ENCODE measurements around the gene CD82.
"Not testable (repeated sequence)": the region's sequence is repeated elsewhere in the genome, so short reads cannot be mapped to it uniquely, and the experiment has no call there.

CD82 gene

DNA sequence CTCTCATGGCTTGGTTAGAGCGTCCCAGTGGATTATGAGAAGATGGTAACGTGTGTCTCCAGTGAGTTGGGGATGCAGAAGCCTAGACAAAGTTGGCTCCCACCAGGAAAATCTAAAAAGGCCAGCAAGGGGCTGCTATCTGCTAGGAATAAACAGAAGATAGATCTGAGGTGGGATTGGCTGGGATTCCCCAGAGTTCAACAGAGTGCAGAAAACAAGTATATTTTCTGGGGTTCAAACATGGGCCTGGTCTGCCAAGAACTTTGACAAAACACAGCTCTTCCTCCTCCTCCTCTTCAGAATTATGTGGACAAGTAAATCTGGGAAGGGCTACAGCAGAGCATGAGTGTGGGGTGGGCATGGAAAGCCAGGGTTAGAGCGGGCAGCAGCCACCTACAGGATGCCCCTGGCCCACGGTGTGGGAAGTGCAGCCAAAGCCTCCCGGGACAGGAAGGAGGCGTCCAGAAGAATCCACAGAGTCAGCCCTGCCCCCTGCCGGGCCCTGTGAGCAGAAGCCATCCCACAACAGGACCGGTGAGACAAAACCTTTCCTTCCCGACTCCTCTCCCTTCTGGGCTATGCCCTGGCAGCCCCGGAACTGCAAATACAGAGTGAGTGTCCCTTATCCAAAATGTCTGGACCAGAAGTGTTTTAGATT is 67.1 kb downstream of the CD82 start:
- DNase-seq (ENCODE audit: low read depth): no peak

DNA sequence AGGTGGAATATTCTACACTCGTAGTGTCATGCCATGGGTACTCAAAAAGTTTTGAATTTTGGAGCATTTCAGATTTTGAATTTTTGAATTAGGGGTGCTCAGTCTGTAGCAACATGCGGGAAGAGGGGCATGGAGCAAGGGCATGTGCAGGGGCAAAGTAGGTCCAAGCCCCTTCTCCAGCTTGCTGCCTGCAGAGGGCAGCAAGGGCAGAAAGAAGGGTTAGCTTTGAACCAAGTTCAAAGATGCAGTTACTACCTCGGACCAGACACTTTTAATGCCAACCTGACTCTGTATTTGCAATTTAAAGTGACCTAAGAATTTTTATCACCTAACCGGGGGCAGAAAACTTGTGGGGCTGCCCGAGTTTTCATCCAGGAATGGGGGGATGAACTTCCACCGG is 68.2 kb downstream of the CD82 start:
- no peak for DNase-seq (ENCODE audit: low read depth)

DNA sequence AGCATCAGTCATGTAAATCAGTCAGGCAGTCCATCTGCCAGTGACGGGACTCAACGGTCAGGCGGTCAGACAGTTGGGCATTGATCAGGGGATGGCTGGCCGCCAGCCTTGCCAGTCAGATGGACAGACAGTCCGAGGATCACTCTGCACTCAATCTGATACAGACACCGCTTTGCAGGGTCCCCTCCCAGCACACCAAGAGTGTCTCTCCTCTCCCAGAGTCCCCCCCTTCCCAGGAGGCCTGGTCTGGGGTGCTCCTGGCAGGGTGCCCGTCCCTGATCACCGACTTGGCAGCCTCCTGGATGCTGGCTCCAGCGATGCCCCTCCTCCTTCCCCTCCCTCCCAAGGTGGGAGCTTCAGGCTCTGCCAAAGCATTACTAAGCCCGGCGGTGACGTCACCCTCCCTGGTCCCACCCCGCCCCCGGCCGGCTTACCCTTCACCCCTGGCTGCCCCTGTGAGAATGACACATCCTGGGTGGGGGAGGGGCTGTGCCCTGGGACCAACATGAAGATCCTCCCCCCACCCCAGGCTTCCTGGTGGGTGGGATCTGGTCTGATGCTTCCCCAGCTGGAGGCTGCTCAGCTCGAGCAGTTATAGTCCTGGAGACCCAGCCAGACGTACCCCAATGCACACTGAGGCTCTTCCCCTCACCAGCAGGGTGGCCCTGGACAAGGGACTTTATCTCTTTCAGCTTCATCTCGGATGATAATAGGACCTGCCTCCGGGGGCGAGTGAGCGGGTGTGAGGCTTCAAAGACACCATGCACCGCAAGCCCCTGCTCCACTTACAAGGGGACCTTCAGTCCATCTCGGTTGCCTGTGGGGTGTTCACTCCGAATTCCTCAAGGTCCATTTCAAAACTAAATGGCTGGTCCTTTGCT is 69.2 kb downstream of the CD82 start:
- no peak for DNase-seq (ENCODE audit: low read depth)

DNA sequence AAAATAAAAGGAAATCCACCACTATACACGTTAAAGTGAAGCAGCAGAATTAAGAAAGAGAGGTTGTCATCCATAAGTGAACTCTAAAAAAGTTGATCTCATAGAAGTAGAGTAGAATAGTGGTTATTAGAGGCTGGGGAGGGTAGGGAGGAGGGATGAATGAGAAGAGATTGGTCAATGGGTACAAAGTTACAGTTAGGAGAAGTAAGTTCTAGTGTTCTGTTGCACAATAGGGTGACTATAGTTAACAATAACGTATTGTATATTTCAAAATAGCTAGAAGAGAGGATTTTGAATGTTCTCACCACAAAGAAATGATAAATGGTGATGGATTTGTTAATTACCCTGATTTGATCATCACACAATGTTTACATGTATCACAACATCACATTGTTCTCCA is 72.0 kb downstream of the CD82 start:
- no peak for DNase-seq (ENCODE audit: low read depth)

DNA sequence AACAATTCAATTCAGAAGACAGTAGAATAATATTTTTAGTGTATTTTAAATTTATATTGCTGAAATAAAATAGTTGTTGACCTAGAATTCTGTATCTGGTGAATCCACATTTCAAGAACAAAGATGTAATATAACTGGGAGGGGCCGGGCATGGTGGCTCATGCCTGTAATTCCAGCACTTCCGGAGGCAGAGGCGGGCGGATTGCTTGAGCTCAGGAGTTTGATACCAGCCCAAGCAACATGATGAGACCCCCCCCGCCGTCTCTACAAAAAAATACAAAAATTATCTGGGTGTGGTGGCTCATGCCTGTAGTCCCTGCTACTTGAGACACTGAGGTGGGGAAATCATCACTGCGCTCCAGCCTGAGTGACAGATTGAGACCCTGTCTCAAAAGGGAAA is 72.6 kb downstream of the CD82 start:
- no peak for DNase-seq (ENCODE audit: low read depth)

DNA sequence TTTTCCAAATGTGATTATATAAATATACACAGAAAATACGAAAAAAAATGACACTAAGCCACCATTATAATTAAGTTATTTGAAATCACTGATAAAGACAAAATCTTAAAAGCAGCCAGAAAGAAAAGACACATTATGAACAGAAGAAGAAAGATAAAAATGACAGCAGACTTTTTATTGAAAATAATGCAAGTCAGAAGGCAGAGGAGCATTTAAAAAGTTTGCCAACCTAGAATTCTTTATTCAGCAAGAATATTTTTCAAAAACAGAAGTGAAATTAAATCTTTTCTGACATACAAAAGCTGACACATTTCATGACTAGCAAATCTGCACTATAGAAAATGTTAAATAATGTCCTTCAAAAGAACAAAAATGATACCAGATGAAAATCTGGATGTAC is 77.8 kb downstream of the CD82 start:
- no peak for DNase-seq (ENCODE audit: low read depth)

DNA sequence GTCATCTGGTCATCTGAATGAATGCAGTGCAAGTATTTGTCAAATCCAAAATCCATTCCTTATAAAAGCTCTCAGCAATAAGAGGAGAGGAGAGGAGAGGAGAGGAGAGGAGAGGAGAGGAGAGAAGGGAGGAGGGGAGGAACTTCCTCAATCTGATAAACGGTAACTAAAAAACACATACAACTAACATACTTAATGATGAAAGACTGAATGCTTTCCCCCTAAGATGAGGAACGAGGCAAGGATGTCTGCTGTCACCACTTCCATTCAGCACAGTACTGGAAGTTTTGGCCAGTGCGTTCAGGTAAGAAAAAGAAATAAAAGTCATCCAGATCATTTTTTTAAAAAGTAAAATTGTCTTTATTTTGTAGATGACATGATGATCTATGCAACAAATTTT is 80.4 kb downstream of the CD82 start:
- no peak for DNase-seq (ENCODE audit: low read depth)

DNA sequence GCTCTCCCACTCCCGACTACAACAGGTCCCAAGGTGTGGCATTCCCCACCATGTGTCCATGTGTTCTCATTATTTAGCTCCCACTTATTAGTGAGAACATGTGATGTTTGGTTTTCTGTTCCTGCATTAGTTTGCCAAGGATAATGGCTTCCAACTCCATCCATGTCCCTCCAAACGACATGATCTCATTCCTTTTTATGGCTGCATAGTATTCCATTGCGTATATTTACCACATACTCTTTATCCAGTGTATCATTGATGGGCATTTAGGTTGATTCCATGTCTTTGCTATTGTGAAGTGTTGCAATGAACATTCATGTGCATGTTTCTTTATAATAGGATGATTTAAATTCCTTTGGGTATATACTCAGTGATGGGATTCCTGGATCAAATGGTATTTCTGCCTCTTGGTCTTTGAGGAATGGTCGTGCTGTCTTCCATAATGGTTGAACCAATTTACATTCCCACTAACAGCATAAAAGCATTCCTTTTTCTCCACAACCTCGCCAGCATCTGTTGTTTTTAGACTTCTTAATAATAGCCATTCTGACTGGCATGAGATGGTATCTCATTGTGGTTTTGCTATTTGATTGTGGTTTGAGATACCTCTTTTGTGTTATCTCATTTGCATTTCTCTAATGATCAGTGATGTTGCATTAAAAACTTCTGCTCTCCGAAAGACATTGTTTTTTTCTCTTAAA is 81.9 kb downstream of the CD82 start:
- DNase-seq (ENCODE audit: low read depth): not testable (repeated sequence)

DNA sequence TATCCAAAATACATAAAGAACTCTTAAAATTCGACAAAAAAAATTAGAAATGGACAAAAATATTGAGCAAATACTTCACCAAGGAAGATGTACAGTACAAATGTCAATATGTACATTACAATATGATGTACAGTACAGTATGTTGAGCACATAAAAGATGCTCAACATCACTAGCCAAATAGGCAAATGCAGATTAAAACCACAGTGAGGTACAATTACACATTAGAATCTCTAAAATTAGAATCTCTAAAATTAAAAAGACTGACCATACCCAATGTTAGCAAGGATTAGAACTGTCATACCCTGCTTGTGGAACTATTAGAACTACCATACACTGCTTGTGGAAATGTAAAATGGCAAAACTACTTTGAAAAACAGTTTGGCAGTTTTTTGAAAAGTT is 82.6 kb downstream of the CD82 start:
- DNase-seq (ENCODE audit: low read depth): no peak

DNA sequence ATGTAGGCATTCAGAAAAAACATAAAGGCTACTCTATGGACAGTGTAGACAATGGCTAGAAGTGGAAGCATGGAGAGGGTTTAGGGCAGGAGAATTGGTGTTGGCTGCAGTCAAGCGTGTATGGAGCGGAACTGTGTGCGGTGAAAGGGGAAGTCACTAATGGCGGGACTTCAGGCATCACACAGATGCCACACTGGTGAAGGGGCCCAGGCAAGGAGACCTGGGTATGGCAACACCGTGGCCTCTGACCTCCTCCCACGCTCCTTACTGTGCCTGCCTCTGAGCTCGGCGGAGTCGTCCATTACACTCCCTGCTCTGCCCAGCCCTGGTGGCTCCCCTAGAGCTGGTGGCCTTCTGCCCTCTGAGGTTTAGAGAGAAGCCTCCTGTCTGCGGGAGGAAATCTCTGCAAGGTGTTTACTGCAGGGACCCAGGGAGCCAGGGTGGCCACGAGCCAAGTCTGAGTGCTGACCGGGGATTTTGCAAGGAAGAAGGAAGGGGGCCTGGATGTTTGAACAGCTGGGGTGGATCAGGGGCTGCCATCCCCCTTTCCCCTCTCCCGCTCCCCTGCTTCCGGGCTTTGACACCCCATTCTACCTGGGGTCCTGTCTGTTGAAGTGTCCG is 86.2 kb downstream of the CD82 start:
- DNase-seq (ENCODE audit: low read depth): no peak

DNA sequence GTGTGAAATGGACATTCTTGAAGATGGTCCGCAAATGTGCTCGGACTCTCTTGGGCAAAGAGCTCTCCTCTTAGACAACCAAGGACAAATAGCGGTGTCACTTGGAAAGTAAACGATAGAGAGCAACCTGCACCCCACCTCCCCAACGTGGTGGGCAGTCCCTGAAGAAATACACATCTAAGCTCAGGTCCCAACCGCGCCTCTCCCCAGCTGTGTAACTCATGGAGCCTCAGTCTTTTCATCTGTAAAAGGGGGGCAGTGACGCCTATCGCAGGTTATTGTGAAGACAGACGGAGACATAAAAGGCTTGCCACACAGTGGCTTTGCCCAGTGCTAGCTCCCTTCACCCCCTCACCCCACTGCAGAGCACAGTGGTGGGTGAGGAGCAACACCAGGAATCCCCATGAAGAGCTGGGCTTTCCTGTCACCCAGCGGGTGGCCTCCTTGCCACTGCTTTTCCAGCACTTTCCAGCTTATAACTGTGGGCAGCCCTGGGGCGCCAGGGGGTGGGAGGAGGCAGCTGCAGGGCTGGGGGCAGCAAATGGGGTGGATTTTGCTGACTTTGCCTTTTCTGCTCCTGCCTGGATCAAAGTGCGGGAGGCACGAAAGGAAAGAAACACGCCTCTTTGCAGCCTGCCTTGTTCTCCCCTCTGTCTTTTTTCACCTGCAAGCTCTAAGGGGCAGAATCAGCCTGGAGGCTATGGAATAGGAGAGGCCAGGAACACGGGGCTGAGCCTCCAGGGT is 87.6 kb downstream of the CD82 start:
- DNase-seq (ENCODE audit: low read depth): no peak

DNA sequence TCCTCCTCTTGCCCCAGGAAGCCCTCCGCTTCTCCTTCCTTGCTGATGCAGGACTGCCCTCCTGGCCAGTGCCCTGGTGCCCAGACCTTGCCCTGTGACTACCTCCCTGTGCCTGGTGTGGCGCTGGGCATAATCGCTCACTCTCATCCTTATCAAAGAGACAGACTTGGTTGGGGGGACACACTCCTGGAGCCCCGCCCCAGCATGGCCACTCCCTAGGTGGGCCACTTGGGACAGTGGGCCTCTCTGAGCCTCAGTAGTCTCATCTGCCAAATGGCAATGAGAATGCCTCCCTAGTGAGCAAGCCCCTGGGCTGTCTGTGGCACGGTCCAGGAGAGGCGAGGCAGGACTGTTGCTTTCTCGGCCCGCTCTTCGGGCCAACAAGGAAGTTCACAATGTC is 88.6 kb downstream of the CD82 start:
- no peak for DNase-seq (ENCODE audit: low read depth)

DNA sequence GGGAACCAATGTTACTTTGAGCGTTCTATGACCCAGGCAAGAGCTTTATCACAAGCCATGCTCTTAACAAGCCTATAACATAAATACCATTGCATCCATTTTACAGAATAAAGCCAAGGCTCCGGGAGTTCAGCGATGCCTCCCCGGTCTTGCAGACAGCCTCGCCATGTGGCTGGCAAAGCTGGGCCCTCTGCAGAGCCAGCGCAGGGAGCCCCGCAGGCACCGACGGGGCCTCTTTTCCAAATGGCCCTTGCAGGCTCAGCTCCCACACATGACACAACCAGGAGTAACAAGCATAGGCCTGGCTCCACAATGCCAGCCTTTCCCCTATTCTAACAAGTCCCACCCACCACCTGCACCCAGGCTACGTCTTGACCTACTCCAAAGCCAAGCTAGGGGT is 89.1 kb downstream of the CD82 start:
- no peak for DNase-seq (ENCODE audit: low read depth)

DNA sequence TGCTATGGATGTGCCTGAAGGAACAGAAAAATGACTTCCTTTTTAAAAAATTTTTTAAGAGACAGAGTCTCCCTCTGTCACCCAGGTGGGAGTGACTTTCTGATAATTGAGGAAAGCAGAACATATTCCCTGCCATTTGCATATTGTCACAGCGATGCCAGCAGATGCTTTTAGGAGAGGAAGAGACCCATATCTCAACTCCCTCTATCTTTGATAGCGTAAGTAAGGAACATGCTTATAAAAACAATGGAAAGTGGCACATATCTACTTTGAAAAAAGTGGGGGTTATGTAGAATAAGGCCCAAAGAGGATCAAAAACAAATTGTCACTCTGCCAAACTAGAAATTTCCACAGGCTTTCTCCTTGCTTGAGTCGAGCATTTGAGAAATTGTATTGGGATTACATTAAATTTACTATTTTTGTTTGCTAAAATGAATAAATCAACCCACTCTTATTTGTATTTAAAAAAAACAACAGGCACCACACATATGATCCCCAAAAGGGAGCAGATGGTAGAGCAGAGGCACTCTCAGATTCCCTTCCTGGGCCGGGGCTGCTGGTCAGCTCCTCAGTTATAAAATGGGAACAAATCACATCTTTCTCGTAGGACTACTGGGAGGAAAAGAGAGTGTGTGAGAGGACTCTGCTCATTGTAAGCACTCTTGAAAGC is 92.5 kb downstream of the CD82 start:
- no peak for DNase-seq (ENCODE audit: low read depth)

DNA sequence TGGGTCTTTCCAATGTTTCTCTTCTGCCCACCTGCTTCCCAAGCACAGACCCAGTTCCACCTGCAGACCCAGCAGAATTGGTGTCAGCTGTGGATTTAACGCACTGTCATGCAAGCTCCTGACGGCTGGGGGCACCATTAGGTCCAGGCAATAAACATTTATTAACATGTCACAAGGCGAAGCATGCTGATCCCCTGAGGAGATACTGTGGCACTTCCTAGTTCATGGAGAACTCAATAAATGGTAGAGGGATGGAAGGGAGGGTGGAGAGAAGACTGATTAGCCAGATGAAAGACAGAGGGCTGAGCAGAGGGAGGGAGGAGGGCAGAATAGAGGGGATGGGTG is 93.0 kb downstream of the CD82 start:
- DNase-seq (ENCODE audit: low read depth): no peak

DNA sequence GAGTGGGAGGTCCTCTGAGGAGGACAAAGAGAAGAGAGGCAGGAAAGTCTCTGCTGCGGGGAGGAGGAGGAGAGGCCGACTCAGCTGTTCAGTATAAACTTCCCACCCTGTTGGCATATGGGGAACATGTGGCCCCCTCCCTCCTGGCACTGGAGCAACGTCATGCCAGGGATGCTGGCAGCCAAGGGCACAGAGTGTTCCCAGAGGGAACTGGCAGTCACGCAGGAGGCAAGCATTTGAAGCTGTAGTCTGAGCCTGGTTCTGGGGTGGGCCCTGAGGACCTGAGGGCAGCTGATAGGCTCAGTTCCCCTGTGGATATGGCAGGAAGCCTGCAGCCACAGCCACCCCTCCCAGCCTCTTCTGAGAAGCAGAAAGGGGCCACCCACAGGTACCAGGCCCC is 94.2 kb downstream of the CD82 start:
- DNase-seq (ENCODE audit: low read depth): no peak

DNA sequence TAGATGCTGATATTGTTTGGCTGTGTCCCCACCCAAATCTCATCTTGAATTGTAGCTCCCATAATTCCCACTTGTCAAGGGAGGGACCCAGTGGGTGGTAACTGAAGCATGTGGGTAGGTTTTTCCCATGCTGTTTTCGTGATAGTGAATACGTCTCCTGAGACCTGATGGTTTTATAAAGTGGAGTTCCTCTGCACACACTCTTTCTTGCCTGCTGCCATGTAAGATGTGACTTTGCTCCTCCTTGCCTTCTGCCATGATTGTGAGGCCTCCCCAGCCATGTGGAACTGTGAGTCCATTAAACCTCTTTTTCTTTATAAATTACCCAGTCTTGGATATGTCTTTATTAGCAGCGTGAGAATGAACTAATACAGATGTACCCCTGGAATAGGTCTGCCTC is 95.1 kb downstream of the CD82 start:
- not testable (repeated sequence) for DNase-seq (ENCODE audit: low read depth)

DNA sequence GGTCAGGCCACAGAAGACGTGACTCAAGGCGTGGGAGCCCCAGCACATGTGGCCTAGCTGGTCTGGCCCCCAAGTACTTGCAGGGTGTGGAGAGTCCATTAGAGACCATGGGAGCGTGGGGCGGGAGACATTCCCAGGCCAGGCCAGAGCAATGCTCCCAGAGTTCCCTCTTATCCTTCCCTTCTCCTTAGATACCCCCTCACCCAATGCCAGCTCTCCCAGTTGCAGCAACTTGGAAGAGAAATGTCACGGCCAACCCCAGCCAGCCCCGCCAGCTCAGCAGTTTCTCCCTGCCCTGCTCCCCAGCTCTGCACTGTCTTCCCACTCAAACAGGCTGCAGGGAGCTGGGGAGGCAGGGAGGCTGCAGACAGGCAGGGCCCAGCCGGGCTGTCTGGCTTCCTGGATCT is 95.9 kb downstream of the CD82 start:
- no peak for DNase-seq (ENCODE audit: low read depth)

All from stimulated activated CD8-positive, alpha-beta memory T cell treated with anti-CD3 and anti-CD28 coated beads, Interleukin-15, amount 100 ng/mL, for 1 hour (primary cell).